ENCODE measurements around the gene LTB4R.

LTB4R gene

GRCh38 chr14:24307156-24307574 lies 4.1 kb upstream of the LTB4R start:
- Histone ChIP-seq H3K9me3 (ENCODE audit: control insufficient read depth in 2 of 2, low read length in 2 of 2) (no peaks in the 10 kb centered on the region), H3K36me3 (ENCODE audit: control insufficient read depth in 2 of 2, insufficient read depth in 2 of 2, low read length in 2 of 2) (peaks cover 45 to 48% of the 10 kb centered on the region in 2 donors), H3K27ac (ENCODE audit: low read length) (no peak overlapping the region), H3K27me3 (ENCODE audit: control insufficient read depth in 1 of 2, insufficient read depth in 2 of 2, low read length in 2 of 2) (no peaks in the 10 kb centered on the region), H3K9ac (ENCODE audit: low read length in 2 of 2) (no peak overlapping the region), H3K4me1 (ENCODE audit: control insufficient read depth, insufficient read depth, low read length) (peaks cover 23% of the 10 kb centered on the region), H3K4me3 (ENCODE audit: low read length in 2 of 2) (no peak overlapping the region)

DNA sequence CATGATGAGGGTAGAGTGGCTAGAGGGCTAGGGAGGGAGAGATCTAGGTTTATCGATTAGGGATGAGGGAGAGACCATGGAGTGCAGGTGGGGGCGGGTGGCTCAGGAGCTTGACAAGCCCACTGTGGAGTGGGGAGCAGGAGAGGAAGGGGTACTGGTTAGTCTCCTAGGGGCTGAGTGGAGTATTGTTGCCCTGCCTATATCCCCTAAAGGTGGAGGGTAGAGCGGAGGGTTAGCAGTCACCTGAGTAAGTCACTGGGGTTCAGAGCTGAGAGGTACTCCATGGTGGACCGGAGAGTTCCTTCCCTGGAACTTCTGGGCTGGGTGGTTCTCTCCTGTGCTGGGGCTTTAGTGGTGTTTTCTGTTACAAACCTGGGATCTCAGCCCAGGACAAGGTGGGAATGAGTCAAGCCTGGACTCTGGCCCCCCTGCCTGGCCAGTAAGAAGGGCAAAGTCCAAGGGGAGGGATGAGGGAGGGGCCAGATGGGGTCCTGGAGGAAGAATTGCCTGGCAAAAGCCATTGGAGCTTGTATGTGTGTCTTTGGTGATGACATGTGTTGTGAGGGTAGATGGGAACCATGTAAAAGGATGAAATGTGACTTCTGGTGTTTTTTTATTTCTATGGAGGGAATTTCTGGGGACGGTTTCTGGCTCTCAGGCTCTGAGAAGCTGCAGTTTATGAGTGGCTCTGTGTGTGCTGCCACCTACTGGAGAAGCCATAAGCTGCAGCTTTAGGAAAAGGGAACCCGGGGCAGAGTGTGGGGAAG lies 3.5 kb upstream of the LTB4R start, which contains the start of gene CIDEB:
TSS of gene CIDEB (minus strand) at position 403 of the 767 bp plus-strand sequence. CDS start at position 284, 119 bp downstream.
- H3K27ac ChIP-seq (ENCODE audit: low read length) = no peak within 1 kb of the TSS
- H3K27me3 ChIP-seq (ENCODE audit: control insufficient read depth in 1 of 2, insufficient read depth in 2 of 2, low read length in 2 of 2) = no peaks in the 10 kb centered on the region
- no peak within 1 kb of the TSS for H3K4me3 ChIP-seq (ENCODE audit: low read length in 2 of 2)
- H3K4me1 ChIP-seq (ENCODE audit: control insufficient read depth, insufficient read depth, low read length) = peaks cover 23% of the 10 kb centered on the region
- H3K9ac ChIP-seq (ENCODE audit: low read length in 2 of 2) = peak within 1 kb of the TSS in 1 of 2 donors; percentile 21
- H3K9me3 ChIP-seq (ENCODE audit: control insufficient read depth in 2 of 2, low read length in 2 of 2) = no peaks in the 10 kb centered on the region
- peaks cover 39 to 42% of the 10 kb centered on the region in 2 donors for H3K36me3 ChIP-seq (ENCODE audit: control insufficient read depth in 2 of 2, insufficient read depth in 2 of 2, low read length in 2 of 2)

GRCh38 chr14:24308342-24309124 lies 2.8 kb upstream of the LTB4R start:
- Histone ChIP-seq H3K27ac (ENCODE audit: low read length) (no peak overlapping the region), H3K9me3 (ENCODE audit: control insufficient read depth in 2 of 2, low read length in 2 of 2) (no peaks in the 10 kb centered on the region), H3K9ac (ENCODE audit: low read length in 2 of 2) (peak overlapping the region in 1 of 2 donors; percentile 21), H3K4me1 (ENCODE audit: control insufficient read depth, insufficient read depth, low read length) (peaks cover 23% of the 10 kb centered on the region), H3K27me3 (ENCODE audit: control insufficient read depth in 1 of 2, insufficient read depth in 2 of 2, low read length in 2 of 2) (no peaks in the 10 kb centered on the region), H3K36me3 (ENCODE audit: control insufficient read depth in 2 of 2, insufficient read depth in 2 of 2, low read length in 2 of 2) (peaks cover 33 to 39% of the 10 kb centered on the region in 2 donors), H3K4me3 (ENCODE audit: low read length in 2 of 2) (no peak overlapping the region)

- H3K4me1 ChIP-seq (ENCODE audit: control insufficient read depth, insufficient read depth, low read length) = peaks cover 23% of the 10 kb centered on the region
- H3K4me3 ChIP-seq (ENCODE audit: low read length in 2 of 2) = peak within 1 kb of the TSS; percentile 67 to 79
- H3K27me3 ChIP-seq (ENCODE audit: control insufficient read depth in 1 of 2, insufficient read depth in 2 of 2, low read length in 2 of 2) = no peaks in the 10 kb centered on the region
- peak within 1 kb of the TSS; percentile 61 to 71 for H3K9ac ChIP-seq (ENCODE audit: low read length in 2 of 2)
- no peaks in the 10 kb centered on the region for H3K9me3 ChIP-seq (ENCODE audit: control insufficient read depth in 2 of 2, low read length in 2 of 2)
- H3K27ac ChIP-seq (ENCODE audit: low read length) = peak within 1 kb of the TSS; percentile 58
- peaks cover 21 to 27% of the 10 kb centered on the region in 2 donors for H3K36me3 ChIP-seq (ENCODE audit: control insufficient read depth in 2 of 2, insufficient read depth in 2 of 2, low read length in 2 of 2)
Observed at GRCh38 chr14:24309538-24310264, 1.6 kb upstream of the LTB4R start, which contains the start of gene LTB4R2. LTB4R2 (plus strand) TSS chr14:24310140; CDS start chr14:24310665, 525 bp downstream.

DNA sequence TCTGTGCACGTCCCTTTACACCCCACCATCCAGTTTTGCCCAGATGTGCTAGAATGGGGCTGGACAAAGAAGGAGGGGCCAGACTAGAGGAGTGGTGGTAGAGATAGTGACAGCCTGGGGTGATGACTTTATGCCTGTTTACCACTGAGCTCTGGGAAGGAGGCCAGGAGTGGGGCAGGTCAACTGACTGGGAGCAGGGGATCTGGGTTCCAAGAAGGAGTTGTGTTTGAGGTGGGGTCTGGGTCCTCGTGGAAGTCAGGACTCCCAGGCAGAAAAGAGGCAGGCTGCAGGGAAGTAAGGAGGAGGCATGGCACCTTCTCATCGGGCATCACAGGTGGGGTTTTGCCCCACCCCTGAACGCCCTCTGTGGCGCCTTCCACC lies 1.0 kb upstream of the LTB4R start:
- Histone ChIP-seq H3K9me3 (ENCODE audit: control insufficient read depth in 2 of 2, low read length in 2 of 2) (no peaks in the 10 kb centered on the region), H3K4me1 (ENCODE audit: control insufficient read depth, insufficient read depth, low read length) (peaks cover 25% of the 10 kb centered on the region), H3K36me3 (ENCODE audit: control insufficient read depth in 2 of 2, insufficient read depth in 2 of 2, low read length in 2 of 2) (peaks cover 15 to 22% of the 10 kb centered on the region in 2 donors), H3K27me3 (ENCODE audit: control insufficient read depth in 1 of 2, insufficient read depth in 2 of 2, low read length in 2 of 2) (peaks cover 0 to 1% of the 10 kb centered on the region in 2 donors), H3K4me3 (ENCODE audit: low read length in 2 of 2) (peak overlapping the region; percentile 67 to 79), H3K9ac (ENCODE audit: low read length in 2 of 2) (peak overlapping the region; percentile 48 to 71), H3K27ac (ENCODE audit: low read length) (peak overlapping the region; percentile 58)

DNA sequence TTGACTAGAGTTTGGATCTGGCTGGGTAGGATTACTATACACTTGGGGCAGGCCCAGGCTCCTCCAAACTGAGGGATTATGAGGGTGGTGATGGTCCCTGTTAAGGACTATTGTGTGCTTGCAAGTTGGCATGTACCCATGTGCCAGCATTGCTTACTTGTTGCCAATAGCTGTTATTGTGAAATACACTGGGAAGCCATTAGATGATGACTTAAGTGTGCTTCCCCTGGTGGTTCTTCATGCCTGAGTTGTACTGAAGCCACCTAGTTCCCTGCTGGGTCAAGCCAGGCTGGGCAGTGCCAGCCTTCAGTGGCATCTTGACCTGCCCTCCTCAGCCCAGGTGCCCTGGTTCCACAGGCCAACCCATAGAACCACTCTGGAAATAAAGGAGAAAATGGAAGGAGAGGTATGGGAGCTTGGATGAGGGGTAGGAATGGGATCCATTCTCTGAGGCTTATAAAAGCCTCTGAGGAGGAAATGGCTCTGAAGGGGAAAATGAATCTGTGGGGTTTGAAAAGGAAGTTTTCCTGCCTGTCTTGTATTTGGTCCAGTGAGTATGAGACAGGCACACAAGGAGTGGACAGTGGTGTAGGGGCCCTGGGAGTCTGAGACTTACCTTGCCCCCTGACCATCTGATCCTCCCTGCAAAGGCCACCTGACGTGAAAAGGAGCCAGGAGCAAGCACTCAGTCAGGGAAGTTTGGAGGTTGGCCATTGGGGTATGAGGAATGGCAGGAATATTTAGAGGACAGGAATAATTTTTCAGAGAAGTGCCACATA lies 724 bp downstream of the LTB4R start:
- Histone ChIP-seq H3K27me3 (ENCODE audit: control insufficient read depth in 1 of 2, insufficient read depth in 2 of 2, low read length in 2 of 2) (peaks cover 10 to 18% of the 10 kb centered on the region in 2 donors), H3K36me3 (ENCODE audit: control insufficient read depth in 2 of 2, insufficient read depth in 2 of 2, low read length in 2 of 2) (peaks cover 0 to 4% of the 10 kb centered on the region in 2 donors), H3K9ac (ENCODE audit: low read length in 2 of 2) (no peak overlapping the region), H3K9me3 (ENCODE audit: control insufficient read depth in 2 of 2, low read length in 2 of 2) (no peaks in the 10 kb centered on the region), H3K27ac (ENCODE audit: low read length) (peak overlapping the region; percentile 58), H3K4me3 (ENCODE audit: low read length in 2 of 2) (peak overlapping the region in 1 of 2 donors; percentile 79), H3K4me1 (ENCODE audit: control insufficient read depth, insufficient read depth, low read length) (peaks cover 34% of the 10 kb centered on the region)

DNA sequence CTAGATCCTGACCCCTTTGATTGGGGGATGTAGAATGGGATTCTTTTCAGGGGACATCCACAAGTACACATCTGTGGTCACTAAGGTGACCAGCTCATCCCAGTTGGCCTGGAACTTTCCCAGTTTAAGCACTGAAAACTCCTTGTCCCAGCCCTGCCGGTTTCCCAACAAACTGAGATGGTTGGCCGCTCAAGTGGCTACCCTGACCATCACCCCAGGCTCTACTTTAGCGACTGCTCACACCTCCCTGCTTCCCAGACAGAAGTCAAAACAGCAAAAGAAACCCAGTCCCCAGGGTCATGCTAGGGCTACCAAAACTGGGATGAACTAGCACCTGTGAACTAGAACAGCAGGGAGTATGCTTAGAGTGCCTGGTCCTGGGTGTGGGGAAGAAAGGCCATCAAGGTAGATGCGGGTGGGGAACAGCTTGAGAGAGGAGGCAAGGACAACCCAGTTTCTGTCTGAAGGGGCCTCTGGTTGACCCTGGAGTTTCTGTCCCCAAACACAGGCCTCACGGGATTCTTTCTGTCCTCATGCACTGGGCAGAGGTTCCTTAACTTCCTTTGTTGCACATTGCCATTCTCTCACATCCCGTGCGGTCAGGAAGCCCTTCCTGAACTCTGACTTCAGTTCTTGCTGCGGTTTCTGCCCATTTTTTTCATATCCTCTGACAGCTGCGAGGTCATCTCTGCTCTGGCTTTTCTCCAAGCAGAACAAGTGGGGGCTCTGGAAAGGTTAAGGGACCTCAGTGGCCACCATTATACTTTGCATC lies 1.6 kb downstream of the LTB4R start:
- Histone ChIP-seq H3K27me3 (ENCODE audit: control insufficient read depth in 1 of 2, insufficient read depth in 2 of 2, low read length in 2 of 2) (peaks cover 18 to 25% of the 10 kb centered on the region in 2 donors), H3K9ac (ENCODE audit: low read length in 2 of 2) (no peak overlapping the region), H3K27ac (ENCODE audit: low read length) (peak overlapping the region; percentile 31), H3K9me3 (ENCODE audit: control insufficient read depth in 2 of 2, low read length in 2 of 2) (no peaks in the 10 kb centered on the region), H3K36me3 (ENCODE audit: control insufficient read depth in 2 of 2, insufficient read depth in 2 of 2, low read length in 2 of 2) (peaks cover 0 to 2% of the 10 kb centered on the region in 2 donors), H3K4me1 (ENCODE audit: control insufficient read depth, insufficient read depth, low read length) (peaks cover 34% of the 10 kb centered on the region), H3K4me3 (ENCODE audit: low read length in 2 of 2) (no peak overlapping the region)

DNA sequence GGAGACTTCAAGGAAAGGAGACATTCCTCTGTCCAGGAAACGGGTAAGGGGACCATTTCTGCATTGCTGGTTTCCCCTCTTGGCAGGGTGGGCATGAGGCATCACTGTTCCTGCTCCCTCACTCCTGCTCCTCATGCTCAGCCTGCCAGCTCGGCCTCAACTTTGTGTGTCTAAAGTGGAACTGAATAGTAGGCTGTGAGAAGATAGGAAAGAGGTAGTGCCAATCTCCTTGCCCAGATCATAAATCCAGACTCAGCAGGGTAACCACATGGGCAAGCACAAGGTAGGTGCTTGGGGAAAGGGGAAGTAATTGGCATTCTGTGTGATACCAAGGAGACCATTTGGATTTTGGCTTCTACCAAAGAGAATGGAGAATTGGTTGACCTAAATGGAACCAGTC lies 2.6 kb downstream of the LTB4R start:
- Histone ChIP-seq H3K9me3 (ENCODE audit: control insufficient read depth in 2 of 2, low read length in 2 of 2) (no peaks in the 10 kb centered on the region), H3K4me1 (ENCODE audit: control insufficient read depth, insufficient read depth, low read length) (peaks cover 31% of the 10 kb centered on the region), H3K27ac (ENCODE audit: low read length) (no peak overlapping the region), H3K9ac (ENCODE audit: low read length in 2 of 2) (no peak overlapping the region), H3K4me3 (ENCODE audit: low read length in 2 of 2) (no peak overlapping the region), H3K27me3 (ENCODE audit: control insufficient read depth in 1 of 2, insufficient read depth in 2 of 2, low read length in 2 of 2) (peaks cover 26 to 31% of the 10 kb centered on the region in 2 donors), H3K36me3 (ENCODE audit: control insufficient read depth in 2 of 2, insufficient read depth in 2 of 2, low read length in 2 of 2) (no peaks in the 10 kb centered on the region)

GRCh38 chr14:24314377-24315193 lies 3.3 kb downstream of the LTB4R start:
- H3K9ac ChIP-seq (ENCODE audit: low read length in 2 of 2) = no peak overlapping the region
- peaks cover 33 to 37% of the 10 kb centered on the region in 2 donors for H3K27me3 ChIP-seq (ENCODE audit: control insufficient read depth in 1 of 2, insufficient read depth in 2 of 2, low read length in 2 of 2)
- no peaks in the 10 kb centered on the region for H3K9me3 ChIP-seq (ENCODE audit: control insufficient read depth in 2 of 2, low read length in 2 of 2)
- peaks cover 28% of the 10 kb centered on the region for H3K4me1 ChIP-seq (ENCODE audit: control insufficient read depth, insufficient read depth, low read length)
- no peaks in the 10 kb centered on the region for H3K36me3 ChIP-seq (ENCODE audit: control insufficient read depth in 2 of 2, insufficient read depth in 2 of 2, low read length in 2 of 2)
- H3K27ac ChIP-seq (ENCODE audit: low read length) = no peak overlapping the region
- no peak overlapping the region for H3K4me3 ChIP-seq (ENCODE audit: low read length in 2 of 2)

Measured in stomach smooth muscle (tissue), 2 donors.